IPS DF 4.7 (cell line): ENCODE results near the gene ABCB8.

ENCODE experiments used
- DNase-seq: peaks from one replicate; pipeline ENCODE4 v3.0.0-alpha.2; 2013; ENCODE audit warnings: low spot score; ENCODE audit errors: extremely low read depth

Gene ABCB8

DNA sequence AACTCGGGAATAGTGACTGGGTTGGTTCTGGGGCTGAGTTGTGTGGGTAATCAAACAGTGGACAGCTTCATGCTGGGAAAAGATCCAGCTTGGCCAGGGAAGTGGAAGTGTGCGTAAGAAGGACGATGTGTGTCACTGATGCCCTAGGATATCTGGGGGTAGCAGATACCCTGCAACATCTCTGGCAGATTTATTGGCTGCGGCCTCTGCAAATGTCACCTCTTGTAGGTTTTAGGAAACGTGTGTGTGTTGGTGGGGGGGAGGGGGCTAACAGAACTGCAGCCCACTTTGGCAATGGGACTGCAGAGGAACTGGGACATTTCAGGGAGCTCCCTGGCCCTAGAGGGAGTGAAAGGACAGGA, 57.1 kb downstream of the ABCB8 start:
- DNase-seq, result no peak

DNA sequence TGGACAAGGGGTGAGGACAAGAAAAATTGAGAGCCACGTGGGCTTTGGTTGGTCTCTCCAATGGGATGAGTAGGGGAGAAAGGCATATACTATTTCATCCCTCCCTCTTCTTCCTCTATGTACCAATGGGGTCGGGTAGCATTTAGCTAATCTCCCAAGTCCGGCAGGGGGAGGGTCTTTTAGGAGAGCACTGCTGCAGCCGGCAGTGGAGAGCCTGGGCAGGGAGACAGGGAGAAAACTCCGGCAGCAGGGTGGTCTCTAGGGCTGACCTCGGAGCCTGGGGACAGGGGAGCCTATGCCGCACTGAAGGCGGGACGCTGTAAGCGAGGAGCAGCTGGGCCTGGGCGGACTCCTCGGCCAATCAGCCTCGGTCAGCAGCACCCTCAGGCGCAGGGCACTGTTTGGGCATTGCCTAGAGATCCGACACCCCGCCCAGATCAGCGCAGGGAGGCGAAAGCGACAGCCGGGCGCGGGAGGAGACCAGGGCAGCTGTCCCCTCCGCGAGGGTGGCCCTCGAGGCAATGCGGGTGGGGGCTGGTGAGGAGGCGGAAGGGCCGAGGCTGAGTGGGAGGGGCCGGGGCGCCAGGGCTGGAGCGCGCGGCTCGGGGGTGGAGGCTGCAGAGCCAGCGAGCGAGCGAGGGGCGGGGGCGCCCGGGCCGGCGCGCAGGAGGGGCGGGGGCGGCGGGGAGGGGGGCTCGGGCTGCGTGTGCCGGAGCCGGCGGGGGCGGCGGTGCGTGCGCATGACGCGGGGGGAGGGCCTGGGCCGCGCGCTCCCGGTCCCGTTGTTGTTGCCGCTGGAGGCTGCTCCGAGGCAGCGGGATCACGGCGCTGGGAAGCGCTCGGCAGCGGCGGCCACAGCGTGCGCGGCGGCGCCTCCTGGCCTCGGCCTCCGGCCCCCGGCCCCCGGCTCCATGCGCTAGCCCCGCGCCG, 57.7 kb downstream of the ABCB8 start, which contains the start of gene AGAP3:
Gene AGAP3 (plus strand): TSS at position 785 of the 930 bp plus-strand sequence. CDS start 267 bp downstream, outside the sequence.
- DNase-seq, result no peak

DNA sequence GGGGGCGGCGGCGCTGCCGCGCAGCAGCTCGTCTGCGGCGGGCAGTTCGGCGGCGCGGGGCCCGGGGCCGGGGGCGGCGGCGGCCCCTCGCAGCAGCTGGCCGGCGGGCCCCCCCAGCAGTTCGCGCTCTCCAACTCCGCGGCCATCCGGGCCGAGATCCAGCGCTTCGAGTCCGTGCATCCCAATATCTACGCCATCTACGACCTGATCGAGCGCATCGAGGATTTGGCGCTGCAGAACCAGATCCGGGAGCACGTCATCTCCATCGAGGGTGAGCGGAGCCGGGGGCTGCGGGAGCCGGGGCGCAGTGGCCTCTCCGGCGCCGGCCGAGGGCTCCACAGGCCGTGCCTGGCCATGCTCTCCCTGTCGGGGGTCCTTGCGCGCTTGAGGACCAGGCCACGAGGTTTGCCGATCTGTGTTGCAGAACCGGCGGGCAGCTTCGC, 58.6 kb downstream of the ABCB8 start:
- no peak for DNase-seq

DNA sequence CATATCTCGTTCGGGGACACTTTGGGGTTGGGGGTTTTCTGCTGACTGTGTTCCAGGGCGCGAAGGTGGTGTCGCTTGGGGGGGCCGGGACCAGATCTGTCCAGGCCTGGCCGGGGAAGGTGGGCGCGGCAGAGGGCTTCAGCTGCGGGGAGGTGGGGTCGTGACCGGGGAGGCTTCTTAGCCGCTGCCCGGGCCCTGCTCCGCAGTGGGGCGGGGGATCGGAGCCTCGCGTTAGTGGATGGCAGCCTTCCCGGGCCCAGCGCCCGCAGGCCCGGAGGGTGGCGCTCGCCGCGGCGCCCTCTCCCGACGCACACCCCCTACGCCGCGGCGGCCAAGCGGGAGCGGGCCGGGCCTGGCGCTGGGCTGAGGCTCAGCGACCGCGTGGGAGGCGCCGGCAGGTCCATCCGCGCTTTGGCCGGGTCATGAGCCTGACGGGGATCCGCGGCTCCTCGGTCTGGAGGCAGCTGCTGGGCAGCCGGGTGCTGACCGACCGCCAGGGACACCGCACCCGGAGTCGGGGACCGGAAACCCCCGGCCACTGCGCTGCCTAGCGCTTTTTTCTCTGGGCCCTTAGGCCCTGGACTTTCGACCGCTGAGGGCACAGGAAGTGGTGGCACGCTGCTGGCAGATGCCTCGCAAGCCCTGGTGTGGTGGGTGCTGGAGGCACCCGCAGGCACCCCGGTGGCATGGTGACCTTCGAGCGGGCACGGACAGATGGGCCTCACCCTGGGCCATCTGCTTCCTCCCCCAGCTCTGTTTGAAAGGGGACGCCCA, 59.2 kb downstream of the ABCB8 start:
- no peak for DNase-seq

DNA sequence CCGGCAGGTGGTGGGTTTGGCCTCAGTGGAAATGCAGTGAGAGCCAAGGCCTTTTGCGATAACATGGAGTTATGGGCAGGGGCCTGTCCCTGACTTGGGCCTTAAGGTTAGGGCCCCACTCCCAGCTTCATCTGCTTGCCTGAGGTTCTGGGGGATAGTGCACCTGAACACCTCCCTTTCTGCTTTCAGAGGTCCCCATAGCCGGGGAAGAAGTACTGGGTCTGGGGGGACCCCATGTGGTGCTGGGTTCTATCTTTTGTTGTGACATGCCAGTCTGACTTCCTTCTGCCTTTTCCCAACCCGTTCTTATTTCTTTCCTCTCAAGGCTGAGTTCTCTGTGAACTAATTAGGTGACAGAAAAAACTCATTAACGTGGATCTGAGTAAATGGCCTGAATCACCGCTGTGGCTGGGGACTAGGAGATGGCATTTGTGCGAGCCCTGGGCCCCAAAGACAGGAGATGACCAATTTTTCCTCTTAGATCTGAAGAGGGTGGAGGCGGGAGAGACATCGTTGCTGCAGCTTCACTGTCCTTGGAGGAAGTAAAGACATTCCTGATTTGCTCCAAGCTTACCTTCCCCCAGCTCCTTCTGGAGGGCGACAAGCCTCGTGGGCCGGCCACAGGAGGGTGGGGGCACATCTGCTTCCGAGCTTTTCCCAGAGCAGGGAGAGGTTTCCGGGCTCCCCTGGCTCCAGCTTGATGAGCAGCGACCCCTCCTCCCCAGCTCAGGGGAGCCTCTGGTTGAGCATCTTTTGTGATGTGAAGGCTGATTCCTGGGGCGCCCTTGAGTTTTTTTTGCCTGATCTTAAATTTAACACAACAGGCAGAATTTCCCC, 60.0 kb downstream of the ABCB8 start:
- no peak for DNase-seq

DNA sequence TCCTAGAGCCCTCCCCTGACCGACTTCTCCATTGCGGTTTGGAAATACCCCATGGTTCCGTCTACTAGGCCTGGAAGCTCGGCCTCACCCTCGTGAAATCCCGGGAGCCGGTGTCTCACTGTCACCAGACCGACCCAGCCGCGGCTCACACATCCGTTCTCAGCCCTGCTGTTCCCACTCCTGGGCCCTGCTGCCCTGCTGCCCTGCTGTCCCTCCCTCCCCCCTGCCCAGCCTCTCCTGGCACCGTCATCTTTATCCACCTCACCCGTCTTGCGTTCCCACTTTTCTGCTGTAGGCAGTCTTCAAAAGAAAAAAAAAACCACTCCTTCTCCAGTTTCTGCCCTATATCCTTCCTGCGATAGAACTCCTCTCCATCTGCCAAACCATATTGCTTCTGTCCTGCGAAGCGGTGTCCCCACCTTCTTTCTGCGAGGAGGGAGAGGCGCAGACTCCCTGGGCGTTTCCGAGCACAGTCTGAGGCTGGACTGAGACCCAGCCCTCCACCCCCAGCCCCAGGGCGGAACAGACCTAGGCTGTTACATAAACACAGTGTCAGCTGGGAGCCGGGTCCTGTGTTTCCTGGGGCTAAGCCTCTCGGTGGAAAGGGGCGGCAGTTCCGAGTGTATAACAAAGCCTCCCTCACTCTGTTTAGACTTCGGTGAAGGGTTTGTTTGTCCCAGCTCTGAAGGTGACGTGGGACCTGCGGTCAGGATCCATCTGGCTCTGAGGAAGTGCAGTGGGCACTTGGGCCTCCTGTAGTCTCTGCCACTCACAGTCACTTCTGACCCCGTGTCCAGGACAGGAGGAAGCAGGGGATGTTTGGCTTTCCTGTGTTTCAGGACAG, 60.8 kb downstream of the ABCB8 start:
- DNase-seq, result no peak

DNA sequence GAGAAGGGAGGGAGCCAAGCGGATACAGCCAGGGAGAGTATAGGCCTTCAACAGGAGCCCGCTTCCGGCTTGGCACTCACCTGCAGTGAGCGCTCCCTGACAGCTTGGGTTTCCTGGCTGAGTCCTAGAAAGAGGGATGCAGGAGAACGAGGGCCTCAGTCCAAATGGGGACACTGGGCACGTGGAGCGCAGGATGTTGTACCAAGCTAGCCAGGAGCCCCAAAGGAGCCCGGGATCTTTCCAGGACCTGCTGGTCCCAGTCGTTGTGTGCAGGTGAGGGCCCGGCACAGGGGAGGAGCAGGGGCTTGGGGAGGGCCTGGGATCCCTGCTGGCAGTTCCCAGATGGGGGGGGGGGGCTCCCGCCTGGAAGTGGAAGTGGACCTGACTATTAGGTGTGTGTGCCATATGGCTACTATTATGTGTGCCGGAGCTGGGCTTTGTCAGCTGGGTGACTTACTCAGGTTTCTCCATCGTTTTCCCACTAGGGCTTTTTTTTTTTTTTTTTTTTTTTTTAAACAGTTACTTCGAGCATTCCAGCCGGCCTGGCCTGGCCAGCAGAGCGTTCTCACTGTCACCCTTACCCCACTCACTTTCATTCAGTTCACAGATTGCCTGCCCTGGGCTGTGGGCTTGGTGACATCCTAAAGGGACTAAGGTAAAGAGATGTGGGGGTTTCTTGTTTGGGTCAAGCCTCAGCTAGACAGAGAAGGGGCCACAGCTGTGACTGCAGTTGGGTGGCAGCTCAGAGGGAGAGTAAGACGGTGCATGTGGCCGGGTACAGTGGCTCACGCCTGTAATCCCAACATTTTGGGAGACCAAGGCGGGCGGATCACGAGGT, 61.9 kb downstream of the ABCB8 start:
- no peak for DNase-seq

DNA sequence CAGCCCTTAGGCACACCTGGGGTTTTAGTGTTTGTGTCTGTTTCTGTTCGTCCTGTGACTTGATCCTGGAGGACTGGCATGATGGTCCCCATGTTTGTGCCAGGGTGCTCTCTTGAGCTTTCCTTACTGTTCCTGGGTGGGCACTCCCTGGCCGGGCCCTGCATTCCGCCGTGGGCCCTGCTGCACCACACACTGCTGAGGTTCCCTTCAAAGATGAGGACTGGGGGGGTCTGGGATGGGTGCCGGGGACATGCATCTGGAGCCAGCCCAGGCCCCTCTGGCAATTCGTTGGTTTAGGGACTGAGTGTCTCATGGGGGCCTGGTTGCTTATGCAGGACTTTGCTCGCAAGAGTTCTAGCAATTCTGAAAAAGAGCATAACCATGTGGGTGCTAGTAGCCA, 62.8 kb downstream of the ABCB8 start:
- no peak for DNase-seq

DNA sequence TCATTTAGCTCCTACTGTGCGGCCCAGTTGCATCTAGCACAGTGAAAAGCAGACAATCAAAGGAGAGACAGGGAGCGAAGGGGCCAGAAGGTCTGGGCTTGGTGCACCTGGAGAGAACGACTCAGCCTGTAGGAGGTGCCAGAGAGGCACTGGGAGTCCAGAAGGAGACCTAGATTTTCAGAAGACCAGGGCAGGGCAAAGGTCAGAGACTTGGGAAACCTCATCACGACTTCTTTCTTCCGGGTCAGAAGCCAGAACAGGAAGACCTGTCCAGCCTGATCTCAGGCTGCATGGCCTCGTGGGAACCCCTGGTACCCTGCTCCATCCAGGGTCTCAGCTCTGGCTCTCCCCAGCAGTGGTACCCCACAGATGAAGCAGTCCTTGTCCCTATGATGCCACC, 63.2 kb downstream of the ABCB8 start:
- no peak for DNase-seq

DNA sequence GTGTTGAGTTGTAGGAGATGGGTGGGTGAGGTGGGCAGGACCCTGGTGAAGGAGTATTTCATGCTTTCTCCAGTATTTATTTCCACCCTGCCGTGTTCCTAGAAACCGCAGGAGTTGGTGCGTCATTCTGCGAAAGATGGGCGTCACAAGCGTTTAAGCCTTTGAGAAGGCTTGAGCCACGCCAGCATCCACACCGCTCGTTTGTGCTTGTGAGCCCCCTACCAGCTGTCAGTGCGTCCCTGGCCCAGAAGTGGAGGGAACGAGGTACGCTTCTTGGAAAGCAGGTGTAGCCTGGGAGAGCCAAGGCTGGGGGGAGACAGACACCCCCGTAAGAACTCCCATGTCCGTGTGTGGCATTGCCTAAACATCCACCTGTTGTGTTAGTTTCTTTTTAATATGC, 63.7 kb downstream of the ABCB8 start:
- no peak for DNase-seq

DNA sequence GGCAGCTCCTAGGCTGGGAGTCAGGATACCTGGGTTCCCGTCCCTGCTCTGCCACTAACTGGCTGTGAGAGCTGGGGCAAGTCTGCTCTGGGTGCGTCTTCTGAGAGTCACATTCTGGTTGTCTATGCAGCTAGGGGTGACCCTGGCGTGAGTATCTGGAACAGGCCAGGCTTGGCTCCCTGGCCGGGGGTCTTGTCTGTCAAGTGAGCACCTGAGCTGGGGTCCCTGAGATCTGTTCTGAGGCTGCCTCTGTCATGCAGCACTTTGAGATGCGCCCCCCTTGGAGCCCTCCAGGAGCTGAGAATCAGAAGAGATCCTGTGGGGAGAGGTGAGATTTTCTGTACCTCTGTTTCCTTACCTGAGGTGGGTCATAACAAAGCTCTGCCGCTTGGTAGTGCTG, 65.5 kb downstream of the ABCB8 start:
- no peak for DNase-seq

DNA sequence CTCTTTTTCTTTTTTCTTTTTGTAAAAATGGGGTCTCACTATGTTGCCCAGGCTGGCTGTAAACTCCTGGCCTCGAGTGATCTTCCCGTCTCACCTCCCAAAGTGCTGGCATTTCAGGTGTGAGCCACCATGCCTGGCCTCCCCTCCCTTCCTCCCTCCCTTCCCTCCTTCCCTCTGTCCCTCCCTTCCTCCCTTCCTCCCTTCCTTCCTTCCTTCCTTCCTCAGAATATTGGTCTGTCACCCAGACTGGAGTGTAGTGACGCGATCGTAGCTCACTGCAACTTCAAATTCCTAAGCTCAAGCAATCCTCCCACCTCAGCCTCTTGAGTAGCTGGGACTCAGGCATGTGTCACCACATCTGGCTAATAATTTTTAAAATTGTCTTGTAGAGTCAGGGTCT, 66.4 kb downstream of the ABCB8 start:
- DNase-seq, result no peak

DNA sequence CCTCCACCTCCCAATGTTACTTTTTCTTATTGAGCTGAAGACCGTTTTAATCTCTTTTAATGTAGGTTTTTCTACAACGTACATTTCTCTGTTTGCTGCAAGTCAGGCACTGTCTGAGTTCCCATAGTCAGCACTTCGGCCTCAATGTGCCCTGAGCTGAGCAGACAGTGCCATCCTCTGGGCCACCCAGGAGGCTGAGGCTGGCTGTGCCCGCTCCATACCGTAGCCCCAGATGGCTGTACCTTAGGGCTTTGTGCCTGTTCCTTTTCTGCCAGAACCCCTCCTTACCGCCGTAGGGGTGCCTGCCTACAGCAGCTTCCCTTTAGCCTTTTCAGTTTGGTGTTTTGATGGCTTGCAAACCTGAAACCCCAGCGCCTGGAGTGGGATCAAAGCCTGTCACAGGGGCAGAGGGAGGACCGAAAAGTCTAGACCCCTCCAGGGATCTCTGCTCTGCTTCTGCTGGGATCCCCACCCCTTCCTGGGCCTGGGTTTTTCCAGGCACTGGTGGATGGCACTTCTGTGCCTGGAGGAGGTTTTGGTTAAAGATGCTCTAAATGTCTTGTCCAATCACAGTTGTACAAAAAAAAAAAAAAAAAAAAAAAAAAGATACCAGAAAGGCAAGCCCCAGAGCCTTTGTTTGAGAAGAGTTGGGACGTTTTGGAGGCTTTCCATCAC, 67.0 kb downstream of the ABCB8 start:
- no peak for DNase-seq

DNA sequence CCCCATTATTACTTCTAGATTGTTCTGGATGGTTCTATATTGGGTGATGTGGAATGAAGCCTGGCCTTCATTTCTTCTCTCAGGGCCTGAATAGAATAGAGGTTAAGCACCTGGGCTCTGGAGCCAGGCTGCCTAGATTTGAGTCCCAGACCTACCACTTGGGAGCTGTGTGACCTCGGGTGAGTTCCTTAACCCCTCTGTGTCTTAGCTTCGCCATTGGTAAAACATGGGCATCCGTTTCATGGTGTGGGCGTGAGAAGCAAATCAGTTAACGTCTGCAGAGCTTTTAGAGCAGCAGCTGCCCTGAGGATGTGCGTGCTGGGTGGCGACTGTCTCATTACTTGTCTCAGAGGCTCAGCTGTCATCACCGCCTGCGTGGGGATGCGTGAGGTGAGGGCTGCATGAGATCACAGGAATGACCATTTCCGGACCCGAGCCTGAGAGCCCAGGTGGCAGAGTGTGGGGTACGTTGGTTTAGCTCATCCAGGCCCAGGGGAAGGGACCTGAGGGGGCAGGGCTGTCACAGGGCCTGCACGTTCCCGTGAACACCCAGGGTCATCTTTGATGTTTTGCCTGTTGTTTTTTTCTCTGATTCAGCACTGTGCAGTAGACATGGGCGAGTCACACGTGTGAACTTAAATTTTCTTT, 67.7 kb downstream of the ABCB8 start:
- DNase-seq, result no peak
